Measurements from ENCODE around the gene MID2.
"Not testable (repeated sequence)": the region's sequence is repeated elsewhere in the genome, so short reads cannot be mapped to it uniquely, and the experiment has no call there.

Gene MID2

GRCh38 chrX:107845625-107846024, 20.0 kb downstream of the MID2 start:
- no peak for DNase-seq

DNA sequence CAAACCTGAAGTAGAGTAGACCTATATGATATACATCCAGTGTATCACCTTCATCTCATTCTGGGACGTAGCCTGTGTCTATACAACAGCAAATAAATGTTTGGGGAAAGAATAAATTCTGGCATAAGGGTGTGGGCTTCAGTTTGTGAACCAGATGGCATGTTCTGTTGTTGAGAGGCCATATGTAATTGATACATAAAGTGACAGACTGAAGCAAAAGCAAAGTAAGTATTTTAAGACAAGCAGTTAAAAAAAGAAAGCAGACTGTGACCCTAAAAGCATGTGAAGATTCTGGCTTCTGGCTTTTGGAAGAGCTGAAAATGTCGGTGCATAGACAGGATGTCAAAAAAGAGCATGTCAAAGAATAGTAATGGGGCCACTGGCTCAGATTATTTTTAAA, 22.9 kb downstream of the MID2 start:
- no peak for DNase-seq

DNA sequence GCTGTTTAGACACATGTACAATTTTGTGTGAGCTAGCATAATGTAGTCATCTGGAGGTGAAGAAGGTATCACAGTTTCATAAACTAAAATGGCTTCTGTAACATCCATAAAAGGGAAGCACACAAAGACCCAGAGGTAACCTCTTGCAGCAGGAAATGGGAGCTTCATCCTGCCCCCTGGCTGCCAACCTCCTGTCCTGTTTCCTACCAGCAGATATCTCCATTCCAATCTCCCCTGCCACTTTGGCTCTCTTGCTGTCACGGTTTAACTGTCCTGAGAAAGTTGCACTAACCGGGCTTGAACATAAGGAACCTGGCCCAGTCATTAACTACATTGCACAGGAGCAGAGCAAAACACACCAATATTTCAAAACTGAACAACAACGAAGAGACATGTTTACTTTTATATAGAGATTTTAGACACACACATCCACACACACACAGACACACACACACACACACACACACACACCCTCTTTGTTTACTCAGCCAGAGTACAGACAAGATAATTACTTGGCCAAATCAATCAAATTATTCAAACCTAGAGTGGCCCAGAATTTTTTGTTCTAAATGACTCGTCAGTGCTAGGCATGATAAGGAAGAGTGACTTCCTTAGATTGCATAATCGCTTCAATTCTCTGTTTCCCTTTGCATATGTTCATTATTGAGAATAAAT, 24.2 kb downstream of the MID2 start:
- DNase-seq, result peak; percentile 23

DNA sequence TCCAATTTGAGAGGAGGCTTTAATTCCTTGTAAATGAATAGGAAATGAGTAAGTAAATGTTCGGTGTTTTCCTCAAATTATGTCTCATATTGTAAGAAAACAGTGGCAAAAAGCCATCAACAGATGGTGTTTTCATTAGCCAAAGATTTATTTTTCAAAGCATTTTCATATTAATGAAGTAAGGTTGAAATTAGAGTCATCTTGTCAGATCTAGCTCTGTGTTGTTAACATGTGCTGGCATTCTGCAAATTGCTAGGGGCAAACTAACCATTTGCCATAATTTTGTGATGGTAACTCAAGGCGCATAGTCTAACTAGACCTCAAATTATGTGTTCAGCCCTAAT, 24.7 kb downstream of the MID2 start:
- no peak for DNase-seq

- no peak for DNase-seq
These were observed 25.5 kb downstream of the MID2 start for GRCh38 chrX:107851215-107851614.

GRCh38 chrX:107851665-107852064, 26.0 kb downstream of the MID2 start:
- DNase-seq, result not testable (repeated sequence)

GRCh38 chrX:107856289-107856688, 30.6 kb downstream of the MID2 start:
- no peak for DNase-seq

- DNase-seq, result not testable (repeated sequence)
These were observed 31.4 kb downstream of the MID2 start for GRCh38 chrX:107857041-107857440.

GRCh38 chrX:107857837-107858236, 32.2 kb downstream of the MID2 start:
- no peak for DNase-seq

DNA sequence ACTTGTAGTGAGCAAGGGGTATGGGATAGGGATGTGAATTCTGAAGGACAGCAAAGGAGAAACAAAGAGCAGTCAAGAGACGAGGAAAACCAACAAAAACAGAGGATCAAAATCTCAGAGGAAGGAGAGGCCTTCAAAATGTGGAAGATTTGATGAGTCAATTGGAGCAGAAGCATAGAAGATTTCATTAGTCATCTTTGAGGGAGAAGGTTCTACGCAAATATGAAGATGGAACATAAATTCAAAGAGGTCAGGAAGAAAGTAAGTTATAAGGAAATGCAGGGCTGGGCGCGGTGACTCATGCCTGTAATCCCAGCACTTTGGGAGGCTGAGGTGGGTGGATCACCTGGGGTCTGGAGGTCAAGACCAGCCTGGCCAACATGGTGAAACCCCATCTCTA, 35.4 kb downstream of the MID2 start:
- DNase-seq, result no peak

DNA sequence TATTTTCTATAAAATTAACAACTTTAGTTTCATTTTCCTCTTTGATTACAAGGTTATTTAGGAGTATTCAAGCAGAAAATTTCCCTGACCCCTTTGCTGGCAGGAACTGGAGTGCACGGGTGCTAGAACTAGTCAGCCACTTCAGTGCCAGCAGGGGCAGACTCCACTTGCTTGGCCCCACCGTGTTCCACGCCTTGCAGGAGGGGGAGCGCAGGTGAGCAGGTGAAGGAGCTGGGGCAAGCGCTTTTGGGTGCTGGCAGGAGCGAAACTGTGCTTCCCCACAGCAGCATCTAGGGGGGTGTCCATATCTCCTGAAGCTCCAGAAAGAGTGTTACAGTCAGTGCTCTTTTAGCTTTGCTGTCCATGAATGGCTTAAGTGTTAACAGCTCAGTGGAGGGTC, 45.5 kb downstream of the MID2 start:
- no peak for DNase-seq

DNA sequence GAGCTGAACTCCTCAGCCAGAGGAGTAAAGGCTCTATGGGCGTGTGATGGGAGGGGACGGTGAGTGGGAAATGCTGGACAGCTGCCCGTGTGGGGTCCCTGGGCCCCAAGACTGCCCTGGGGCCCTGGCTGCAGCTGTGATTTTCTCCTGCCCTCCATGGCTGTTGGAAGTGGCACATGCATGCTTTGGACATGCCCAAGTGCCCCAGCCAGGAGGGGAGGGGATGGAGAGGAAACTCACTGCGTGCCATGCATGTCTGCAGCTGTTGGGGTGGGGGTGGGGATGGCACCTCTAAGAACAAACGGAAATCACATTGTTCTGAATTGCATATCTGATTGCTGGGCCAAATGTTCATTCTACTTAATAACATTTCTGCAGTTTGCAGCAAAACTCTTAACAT, 52.4 kb downstream of the MID2 start:
- DNase-seq, result no peak

GRCh38 chrX:107880054-107880610, 54.5 kb downstream of the MID2 start:
- no peak for DNase-seq

DNA sequence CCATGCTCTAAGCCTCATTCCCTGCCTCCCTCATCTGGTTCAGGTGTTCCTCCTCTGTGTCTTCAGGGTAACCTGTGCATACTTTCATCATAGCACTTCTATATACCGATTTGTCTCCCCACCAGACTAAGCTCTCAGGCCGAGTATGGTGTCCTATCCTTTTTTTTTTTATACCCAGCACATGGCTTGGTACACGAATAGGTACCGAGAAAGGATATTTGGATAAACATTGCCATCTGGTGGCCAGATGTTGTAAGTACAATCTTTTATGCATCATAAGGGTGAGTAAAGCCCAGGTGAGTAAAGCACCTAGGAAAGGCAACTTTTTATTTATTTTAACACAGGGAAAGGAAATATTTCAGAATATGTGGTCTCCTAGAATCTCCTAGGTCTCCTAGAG, 68.4 kb downstream of the MID2 start:
- DNase-seq, result peak; percentile 68

GRCh38 chrX:107902721-107903120, 77.1 kb downstream of the MID2 start:
- no peak for DNase-seq

GRCh38 chrX:107905366-107905765, 79.7 kb downstream of the MID2 start:
- no peak for DNase-seq

GRCh38 chrX:107924136-107924746, 98.6 kb downstream of the MID2 start:
- DNase-seq, result no peak

- no peak for DNase-seq
These were observed 108.6 kb downstream of the MID2 start for GRCh38 chrX:107934262-107934661.

- no peak for DNase-seq
These were observed 109.5 kb downstream of the MID2 start for GRCh38 chrX:107935200-107935599.

DNA sequence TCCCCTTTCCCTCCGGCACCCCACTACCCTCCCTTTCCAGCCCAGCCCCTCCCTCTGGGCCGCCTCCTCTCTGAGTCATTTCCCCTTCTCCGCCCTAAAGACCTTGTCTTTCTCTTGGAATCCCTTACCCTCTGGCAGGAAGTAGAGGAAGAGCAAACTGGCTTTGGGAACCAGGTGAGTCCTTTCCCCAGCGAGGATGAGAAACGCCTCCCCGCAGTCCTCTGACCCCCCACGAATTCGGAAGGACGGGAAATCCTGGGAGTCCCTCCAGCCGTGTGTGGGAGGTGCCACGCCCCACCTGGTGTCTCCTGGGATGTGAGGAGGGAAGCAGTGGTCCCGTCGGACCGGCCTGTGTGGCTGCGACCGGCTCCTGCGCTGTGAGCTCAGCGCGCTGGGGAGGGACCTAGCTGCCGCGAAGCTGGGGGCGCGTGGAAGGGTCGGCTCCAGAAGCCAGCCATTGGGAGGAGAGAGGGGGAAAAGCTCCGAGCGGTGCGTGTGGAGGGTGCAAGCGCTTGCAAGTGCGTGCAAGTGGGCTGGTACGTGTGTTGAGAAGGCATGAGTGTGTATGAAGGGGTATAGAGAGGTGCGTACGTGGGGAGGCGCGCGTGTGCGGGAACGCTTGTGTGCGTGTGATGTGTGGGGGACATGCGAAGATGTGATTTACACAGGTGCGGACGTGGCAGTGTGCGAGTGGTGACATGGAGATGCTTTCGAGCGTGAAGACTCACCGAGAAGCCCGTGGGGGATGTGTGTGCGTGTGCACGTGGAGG, 110.2 kb downstream of the MID2 start:
- no peak for DNase-seq

- DNase-seq, result no peak
These were observed 110.7 kb downstream of the MID2 start for GRCh38 chrX:107936434-107936730.

DNA sequence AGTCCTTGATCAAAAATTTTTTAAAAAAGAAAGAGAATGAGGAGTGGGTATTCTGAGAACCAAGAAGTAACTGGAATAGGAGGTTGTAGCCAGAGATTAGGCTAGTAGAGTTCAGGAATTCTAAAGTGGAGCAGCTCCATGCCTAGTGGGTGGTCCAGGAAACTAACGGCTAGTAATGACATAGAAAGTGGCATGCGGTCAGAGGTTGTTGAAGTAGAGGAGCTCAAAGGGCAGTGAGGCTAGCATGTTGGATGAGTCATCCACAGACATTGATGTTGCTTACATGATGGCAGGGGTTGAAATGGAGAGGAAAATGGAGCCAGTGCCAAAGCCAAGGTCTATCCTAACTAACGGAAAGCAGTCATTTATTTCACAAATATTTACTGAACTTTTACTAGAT, 114.4 kb downstream of the MID2 start:
- no peak for DNase-seq

DNA sequence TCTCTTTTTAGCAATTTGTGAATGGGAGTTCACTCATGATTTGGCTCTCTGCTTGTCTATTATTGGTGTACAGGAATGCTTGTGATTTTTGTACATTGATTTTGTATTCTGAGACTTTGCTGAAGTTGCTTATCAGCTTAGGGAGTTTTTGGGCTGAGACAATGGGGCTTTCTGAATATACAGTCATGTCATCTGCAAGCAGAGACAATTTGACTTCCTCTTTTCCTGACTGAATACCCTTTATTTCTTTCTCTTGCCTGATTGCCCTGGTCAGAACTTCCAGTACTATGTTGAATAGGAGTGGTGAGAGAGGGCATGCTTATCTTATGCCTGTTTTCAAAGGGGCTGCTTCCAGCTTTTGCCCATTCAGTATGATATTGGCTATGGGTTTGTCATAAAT, 129.7 kb downstream of the MID2 start:
- DNase-seq, result peak; percentile 4

GRCh38 chrX:107968623-107969022, 143.0 kb downstream of the MID2 start:
- no peak for DNase-seq

Data from OCI-M1 (cell line).